Tibial nerve (tissue), 4 donors: Measurements from ENCODE around the gene BCL7C. TPM values are rescaled to one million over a fixed set of nuclear protein-coding genes. Genes with fewer than 3 reads are reported as not detected.

ENCODE experiments used
- DNase-seq, 2 donors: peaks; one replicate each; pipeline ENCODE4 v3.0.0-alpha.2; 2019; ENCODE audit warnings: low spot score in 2 of 2
- H3K27ac ChIP-seq, 4 donors: fragments of 200-600 bp; sonication (generic) in 3 of 4; one replicate each; pipeline ENCODE4 v1.5.1; 2017 to 2019; ENCODE audit warnings: mild to moderate bottlenecking in 1 of 4
- H3K27me3 ChIP-seq, 2 donors: fragments of 200-600 bp; sonication (generic) in 1 of 2; one replicate each; pipeline versions ENCODE4 v1.5.1 to v1.6.0; 2017 to 2019
- H3K36me3 ChIP-seq, 3 donors: fragments of 200-600 bp; sonication (generic); one replicate each; pipeline ENCODE4 v1.5.1; 2018 to 2019
- H3K4me1 ChIP-seq, 4 donors: fragments of 200-600 bp; sonication (generic) in 3 of 4; one replicate each; pipeline ENCODE4 v1.5.1; 2017 to 2019
- H3K4me3 ChIP-seq, 4 donors: fragments of 200-600 bp; sonication (generic) in 3 of 4; one replicate each; pipeline ENCODE4 v1.5.1; 2017 to 2019; ENCODE audit warnings: mild to moderate bottlenecking in 1 of 4, moderate library complexity in 1 of 4
- H3K9me3 ChIP-seq, 4 donors: fragments of 200-600 bp; sonication (generic) in 3 of 4; one replicate each; pipeline ENCODE4 v1.5.1; 2017 to 2019
- EP300 ChIP-seq, 2 donors: sonication (generic); formaldehyde crosslinking; IDR thresholded peaks; one replicate each; pipeline ENCODE4 v1.6.1; 2017; ENCODE audit warnings: antibody characterized with exemption in 2 of 2, mild to moderate bottlenecking in 1 of 2
- POLR2A ChIP-seq, 2 donors: fragments of 450-650 bp; IDR thresholded peaks; one replicate each; pipeline ENCODE4 v1.6.1; 2017; ENCODE audit warnings: antibody characterized with exemption in 2 of 2, mild to moderate bottlenecking in 2 of 2, moderate library complexity in 2 of 2
- WGBS, 2 donors: methylation state at CpG; one replicate each; pipeline ENCODE4 v1.1.5; 2018; 5-methylcytosine and 5-hydroxymethylcytosine counted together
- total RNA-seq, 4 donors: library from RNA; depleted of rRNA; stranded (reverse); fragments of >200 nt; gene quantifications; one replicate each; pipeline ENCODE4 v1.1.0, GENCODE V29; 2016
- TF ChIP-seq, protein P1 (sequence below), 5 experiments: fragments of 200-600 bp in 3 of 5; fragments of 450-650 bp in 2 of 5; sonication (generic) in 3 of 5; IDR thresholded peaks; one replicate each; pipeline ENCODE4 v1.5.1; 2016 to 2019; ENCODE audit warnings: antibody characterized with exemption in 5 of 5, mild to moderate bottlenecking in 3 of 5, moderate library complexity in 2 of 5

The BCL7C gene
- total RNA-seq, 4 donors from 2014 or later, result 42.9 to 54.0 (median 48.2) TPM

DNA sequence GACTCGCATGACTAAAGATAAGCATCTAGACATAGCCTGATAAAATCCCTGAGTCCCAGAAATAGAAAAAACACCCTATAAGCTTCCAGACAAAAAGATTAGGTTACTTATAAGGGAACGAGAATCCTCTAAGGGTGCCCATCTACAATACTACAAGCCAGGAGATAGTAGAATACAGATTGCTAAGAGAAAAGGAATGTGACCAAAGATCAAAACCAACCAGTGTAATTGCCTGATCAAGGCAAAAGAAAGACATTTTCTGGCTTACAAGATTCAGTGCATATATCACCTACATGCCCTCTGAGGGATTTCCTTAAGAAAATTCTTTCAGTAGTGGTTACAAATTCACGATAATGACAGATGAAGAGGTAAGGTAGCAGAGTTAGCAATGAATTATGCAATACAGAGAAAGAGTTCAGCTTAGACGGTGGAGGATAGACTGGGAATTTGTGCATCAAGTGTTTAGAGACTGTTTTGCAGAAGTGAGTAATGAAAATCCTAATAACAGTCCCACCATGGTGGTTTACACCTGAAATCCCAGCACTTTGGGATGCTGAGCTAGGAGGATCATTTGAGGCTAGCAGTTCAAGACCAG lies 35.0 kb downstream of the BCL7C start:
- WGBS, 2 donors, result 81 to 82% methylated on average over 4 of the region's 4 CpGs
- Histone ChIP-seq H3K36me3 (peaks cover 0 to 14% (median 0%) of the 10 kb centered on the region in 3 donors), H3K4me3 (no peak overlapping the region), H3K9me3 (no peaks in the 10 kb centered on the region), H3K27ac (no peak overlapping the region), H3K27me3 (no peaks in the 10 kb centered on the region), H3K4me1 (no peaks in the 10 kb centered on the region)
- TF ChIP-seq, protein P1, sequence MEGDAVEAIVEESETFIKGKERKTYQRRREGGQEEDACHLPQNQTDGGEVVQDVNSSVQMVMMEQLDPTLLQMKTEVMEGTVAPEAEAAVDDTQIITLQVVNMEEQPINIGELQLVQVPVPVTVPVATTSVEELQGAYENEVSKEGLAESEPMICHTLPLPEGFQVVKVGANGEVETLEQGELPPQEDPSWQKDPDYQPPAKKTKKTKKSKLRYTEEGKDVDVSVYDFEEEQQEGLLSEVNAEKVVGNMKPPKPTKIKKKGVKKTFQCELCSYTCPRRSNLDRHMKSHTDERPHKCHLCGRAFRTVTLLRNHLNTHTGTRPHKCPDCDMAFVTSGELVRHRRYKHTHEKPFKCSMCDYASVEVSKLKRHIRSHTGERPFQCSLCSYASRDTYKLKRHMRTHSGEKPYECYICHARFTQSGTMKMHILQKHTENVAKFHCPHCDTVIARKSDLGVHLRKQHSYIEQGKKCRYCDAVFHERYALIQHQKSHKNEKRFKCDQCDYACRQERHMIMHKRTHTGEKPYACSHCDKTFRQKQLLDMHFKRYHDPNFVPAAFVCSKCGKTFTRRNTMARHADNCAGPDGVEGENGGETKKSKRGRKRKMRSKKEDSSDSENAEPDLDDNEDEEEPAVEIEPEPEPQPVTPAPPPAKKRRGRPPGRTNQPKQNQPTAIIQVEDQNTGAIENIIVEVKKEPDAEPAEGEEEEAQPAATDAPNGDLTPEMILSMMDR (IDR thresholded peaks at IDR 0.05), result no peak
- no peak for TF ChIP-seq POLR2A (IDR thresholded peaks at IDR 0.05)
- TF ChIP-seq EP300 (IDR thresholded peaks at IDR 0.05), result no peak
- DNase-seq, result no peak

DNA sequence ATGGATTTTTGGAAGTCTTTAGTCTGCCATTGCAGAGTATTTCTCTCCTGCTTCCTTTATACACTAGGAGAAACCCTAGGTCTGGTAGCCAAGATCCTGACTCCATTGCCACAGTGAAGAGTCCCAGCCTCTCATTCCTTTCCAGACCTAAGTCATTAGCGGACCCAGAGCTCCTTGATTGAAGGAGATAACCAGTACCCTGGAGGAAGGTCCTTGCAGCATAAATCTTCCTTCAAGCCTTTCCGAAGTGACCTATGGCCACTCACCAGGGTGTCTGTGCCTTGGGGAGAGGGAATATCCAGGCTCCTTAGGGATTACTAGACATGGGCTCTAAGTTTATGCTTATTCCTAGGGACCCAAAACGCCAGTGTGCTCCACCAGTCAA lies 35.8 kb downstream of the BCL7C start:
- no peak for DNase-seq
- no peak for TF ChIP-seq EP300 (IDR thresholded peaks at IDR 0.05)
- TF ChIP-seq POLR2A (IDR thresholded peaks at IDR 0.05), result no peak
- TF ChIP-seq, protein P1 (IDR thresholded peaks at IDR 0.05), result no peak
- H3K27me3 ChIP-seq, result no peaks in the 10 kb centered on the region
- no peak overlapping the region for H3K4me3 ChIP-seq
- no peak overlapping the region for H3K27ac ChIP-seq
- 81 to 88% methylated on average over 3 of the region's 3 CpGs for WGBS, 2 donors
- H3K9me3 ChIP-seq, result no peaks in the 10 kb centered on the region
- H3K36me3 ChIP-seq, result peaks cover 0 to 22% (median 0%) of the 10 kb centered on the region in 3 donors
- no peaks in the 10 kb centered on the region for H3K4me1 ChIP-seq

- no peaks in the 10 kb centered on the region for H3K9me3 ChIP-seq
- peaks cover 0 to 33% (median 0%) of the 10 kb centered on the region in 3 donors for H3K36me3 ChIP-seq
- TF ChIP-seq, protein P1 (IDR thresholded peaks at IDR 0.05), result no peak
- TF ChIP-seq EP300 (IDR thresholded peaks at IDR 0.05), result no peak
- TF ChIP-seq POLR2A (IDR thresholded peaks at IDR 0.05), result no peak
- H3K27me3 ChIP-seq, result no peaks in the 10 kb centered on the region
- no peaks in the 10 kb centered on the region for H3K4me1 ChIP-seq
- WGBS, 2 donors, result 96 to 100% methylated on average over 2 of the region's 2 CpGs
- H3K27ac ChIP-seq, result no peak overlapping the region
- H3K4me3 ChIP-seq, result no peak overlapping the region
- DNase-seq, result no peak
Observed at GRCh38 chr16:30853758-30854157, 40.1 kb downstream of the BCL7C start.

- no peak overlapping the region for H3K27ac ChIP-seq
- H3K4me3 ChIP-seq, result no peak overlapping the region
- peaks cover 0 to 6% (median 4%) of the 10 kb centered on the region in 4 donors for H3K4me1 ChIP-seq
- H3K36me3 ChIP-seq, result peaks cover 0 to 28% (median 0%) of the 10 kb centered on the region in 3 donors
- whole genome bisulfite sequencing, 2 donors, result 56 to 65% methylated on average over 1 of the region's 1 CpG
- no peaks in the 10 kb centered on the region for H3K27me3 ChIP-seq
- DNase-seq, result no peak
- H3K9me3 ChIP-seq, result no peaks in the 10 kb centered on the region
- TF ChIP-seq, protein P1 (IDR thresholded peaks at IDR 0.05), result no peak
Observed at GRCh38 chr16:30850246-30850645, 43.6 kb downstream of the BCL7C start.

DNA sequence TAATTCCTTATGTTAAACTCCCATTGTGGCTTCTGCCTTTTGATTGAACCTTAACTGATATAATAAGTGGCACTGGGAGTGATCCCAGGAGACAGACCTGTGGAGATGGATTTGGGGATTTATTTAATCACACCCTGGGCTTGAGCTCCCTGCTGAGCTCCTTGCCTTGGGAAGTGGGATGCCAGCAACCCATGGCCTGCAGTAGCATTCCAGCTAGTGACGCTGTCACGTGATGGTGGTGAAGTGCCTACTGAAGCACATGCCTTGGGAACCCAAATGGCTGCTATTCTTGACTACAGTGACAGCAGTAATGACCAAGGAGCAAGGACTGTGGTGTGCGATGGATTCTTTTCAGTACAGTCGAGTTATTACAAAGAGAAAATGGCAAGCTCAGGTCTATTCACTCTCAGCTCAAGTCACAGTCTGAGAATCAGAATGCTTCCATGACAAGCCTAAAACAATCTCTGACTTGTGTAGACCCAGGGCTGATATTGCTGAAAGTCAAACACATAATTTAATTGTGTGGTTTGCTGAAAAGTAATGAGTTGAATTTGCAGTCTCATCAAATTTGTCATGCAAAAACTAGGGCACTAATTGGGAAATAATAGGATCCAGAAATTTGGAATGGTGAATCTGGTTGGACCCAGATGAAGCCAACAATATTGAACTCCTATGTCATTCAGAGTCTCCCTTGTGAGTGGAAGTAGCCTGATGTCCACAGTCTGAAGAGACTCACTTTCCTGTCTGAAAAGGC lies 47.1 kb downstream of the BCL7C start:
- Histone ChIP-seq H3K4me3 (no peak overlapping the region), H3K36me3 (peaks cover 0 to 8% (median 0%) of the 10 kb centered on the region in 3 donors), H3K27me3 (no peaks in the 10 kb centered on the region), H3K27ac (no peak overlapping the region), H3K9me3 (no peaks in the 10 kb centered on the region), H3K4me1 (peaks cover 0 to 16% (median 7%) of the 10 kb centered on the region in 4 donors)
- WGBS, 2 donors, result 80 to 85% methylated on average over 4 of the region's 4 CpGs
- TF ChIP-seq EP300 (IDR thresholded peaks at IDR 0.05), result no peak
- TF ChIP-seq, protein P1 (IDR thresholded peaks at IDR 0.05), result no peak
- TF ChIP-seq POLR2A (IDR thresholded peaks at IDR 0.05), result no peak
- no peak for DNase-seq
